CD4-positive, alpha-beta T cell treated with Interleukin-21 for 1 hour (primary cell): ENCODE measurements around the gene NELL1.

ENCODE experiments used
- DNase-seq: peaks from one replicate; pipeline ENCODE4 v3.0.0-alpha.2; 2020

Gene NELL1

DNA sequence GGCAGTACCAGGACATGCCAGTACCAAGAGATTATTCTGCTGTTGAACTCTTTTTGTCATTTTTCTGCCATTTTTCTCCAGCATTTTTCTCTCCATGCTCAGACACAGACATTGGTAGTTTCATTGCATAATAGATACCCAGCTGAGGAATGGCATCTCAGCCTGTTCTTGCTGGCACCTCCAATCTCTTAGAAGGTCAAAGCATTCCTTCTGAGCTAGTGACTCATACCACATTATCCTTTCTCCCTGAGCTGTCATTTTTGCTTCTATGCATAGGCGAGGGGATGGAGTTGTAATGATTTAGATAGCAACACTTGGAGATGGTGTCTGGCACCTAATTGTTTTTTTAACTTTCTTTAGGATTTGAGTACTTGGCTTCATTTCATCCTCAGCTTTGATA is 321.1 kb downstream of the NELL1 start:
- DNase-seq, result no peak

DNA sequence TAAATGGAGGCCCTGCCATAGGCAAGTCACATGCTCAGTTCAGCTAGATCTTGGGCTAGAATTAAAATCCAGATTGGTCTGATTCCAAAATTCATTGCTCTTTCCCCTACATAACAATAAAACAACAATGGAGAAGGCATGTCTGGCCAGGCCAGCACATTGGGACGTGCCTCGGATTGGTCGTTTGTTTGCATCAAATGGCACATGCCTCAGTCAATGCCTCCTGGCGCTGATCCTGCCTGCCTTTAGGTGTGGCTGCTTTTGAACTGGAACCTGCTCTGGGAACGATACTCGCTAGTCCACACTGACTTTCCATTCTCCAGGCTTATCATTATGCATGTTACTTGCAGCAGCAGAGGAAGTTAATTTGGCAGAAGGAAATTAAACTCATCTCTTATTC is 322.1 kb downstream of the NELL1 start:
- DNase-seq, result no peak

DNA sequence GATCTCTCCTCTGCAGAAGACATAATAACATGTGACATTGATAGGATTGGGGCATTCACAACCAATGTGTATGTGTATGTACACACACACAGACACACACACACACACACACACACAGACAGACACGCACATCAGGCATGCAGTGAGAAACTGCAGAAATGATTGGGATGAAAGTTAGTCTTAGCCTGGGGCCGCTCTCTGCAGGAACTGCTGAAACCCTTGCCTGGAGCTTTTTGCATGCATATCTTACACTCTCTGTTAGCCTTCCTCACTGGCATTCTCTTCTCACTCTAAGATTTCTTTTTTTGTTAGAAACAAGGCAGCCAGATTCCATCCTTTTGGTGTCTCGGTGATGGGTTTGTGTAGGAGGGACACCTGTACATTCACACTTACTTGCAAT is 337.9 kb downstream of the NELL1 start:
- DNase-seq, result no peak

DNA sequence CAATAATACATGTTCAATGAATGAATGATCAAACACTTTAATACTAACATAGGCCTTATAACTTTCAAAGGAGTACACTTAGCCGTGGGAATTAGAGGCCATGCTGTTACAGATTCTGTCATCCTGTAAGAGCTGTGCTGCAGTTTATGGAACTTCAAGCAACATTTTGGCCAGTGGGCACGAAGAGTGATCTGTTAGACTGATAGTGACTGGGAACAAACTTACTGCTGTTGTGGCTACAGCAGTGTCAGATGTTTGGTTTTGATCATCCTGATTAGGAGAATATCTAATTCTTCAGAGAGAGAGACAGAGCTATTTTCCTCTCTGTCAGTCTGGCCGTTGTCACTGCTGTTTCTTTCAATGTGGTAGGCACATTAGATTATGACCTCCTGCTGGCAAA is 348.9 kb downstream of the NELL1 start:
- no peak for DNase-seq

DNA sequence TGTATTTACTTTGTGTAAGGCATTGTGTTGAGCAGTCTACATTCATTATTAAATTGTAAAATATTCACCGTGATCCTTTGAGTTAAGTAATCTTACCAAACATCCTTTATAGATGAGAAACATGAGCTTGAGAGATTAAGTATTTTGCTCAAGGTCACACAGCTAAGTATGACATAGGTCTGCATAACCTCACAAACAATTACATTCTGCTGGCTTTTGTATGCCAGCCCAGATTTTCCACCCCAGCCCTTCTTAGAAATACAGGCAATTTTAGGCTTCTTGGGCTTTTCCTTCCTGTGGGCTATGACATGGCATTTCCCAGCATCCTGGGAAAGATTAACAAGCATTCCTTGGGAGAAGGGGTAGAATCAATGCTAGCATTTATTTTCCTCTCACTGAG is 357.3 kb downstream of the NELL1 start:
- DNase-seq, result no peak

DNA sequence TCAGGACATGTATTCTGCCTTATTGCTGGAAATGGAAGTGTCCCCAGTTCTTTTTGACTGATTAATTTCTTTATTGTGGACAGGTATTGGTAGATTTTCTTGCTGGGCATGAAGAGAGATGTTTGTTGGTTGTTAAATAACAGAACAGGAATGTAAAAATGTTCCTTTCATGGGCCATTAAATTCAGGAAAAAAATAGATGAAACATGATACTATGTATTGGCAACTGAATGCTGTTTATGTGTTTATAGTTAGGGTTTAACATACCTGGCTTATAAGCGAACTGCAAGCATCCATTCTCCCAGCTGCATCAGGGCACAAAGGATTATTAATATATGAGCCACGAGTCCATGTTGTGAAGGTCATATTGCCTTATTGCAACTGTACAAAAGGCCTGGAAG is 368.5 kb downstream of the NELL1 start:
- DNase-seq, result no peak

DNA sequence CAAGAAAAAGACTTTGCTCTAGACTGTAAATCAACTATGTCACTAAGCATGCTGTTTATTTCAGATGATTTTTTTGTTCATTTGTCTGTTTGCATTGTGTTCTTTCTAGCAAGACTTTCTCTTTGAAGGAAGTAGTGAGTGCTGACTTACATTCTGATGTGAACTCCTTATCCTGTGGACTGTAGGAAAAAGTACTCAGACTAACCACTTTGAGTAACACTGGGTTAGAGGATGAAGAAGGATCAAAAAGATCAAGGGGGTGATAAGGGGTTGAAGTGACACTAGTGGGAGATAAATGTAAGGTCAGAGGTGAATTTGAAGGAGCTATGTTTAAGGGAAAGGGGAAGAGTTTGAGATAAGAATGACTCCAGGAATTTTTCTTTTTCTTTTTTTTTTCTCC is 369.4 kb downstream of the NELL1 start:
- no peak for DNase-seq

DNA sequence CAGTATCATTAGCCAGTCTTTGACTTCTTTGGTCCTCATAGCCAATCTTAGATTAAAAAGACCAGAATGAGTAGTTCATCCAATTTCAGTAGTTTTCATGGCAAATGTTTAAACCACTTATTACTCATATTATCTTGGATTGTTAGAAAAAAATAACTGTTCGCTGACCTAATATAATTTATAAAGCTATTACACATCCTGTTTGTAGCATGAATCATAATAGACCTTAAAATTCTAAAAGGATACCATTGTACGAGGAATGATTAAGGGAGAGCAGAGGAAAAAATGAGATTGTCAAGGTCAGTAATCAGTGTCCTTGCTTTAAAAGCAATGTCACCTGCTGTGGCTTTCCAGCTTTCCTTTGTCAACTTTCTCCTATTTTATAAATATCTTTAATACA is 371.2 kb downstream of the NELL1 start:
- no peak for DNase-seq

DNA sequence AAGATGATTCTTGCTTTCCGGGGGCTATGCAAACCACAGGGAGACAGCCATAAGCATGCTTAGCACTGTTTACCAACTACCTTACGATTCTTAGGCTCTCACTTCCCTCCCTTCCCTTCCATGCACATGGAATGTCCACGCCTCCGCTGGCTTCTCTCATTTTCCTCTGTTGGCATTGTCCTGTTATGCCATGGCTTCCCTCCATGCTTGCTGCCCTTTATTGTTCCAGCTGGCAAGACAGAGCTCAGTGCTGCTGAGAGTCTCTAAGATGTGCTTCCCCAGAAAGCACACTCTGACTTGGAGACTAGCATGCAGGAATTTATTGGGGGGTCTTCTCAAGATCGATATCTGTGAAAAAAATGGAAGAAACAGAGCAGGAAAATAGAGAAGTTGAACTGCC is 379.2 kb downstream of the NELL1 start:
- no peak for DNase-seq

DNA sequence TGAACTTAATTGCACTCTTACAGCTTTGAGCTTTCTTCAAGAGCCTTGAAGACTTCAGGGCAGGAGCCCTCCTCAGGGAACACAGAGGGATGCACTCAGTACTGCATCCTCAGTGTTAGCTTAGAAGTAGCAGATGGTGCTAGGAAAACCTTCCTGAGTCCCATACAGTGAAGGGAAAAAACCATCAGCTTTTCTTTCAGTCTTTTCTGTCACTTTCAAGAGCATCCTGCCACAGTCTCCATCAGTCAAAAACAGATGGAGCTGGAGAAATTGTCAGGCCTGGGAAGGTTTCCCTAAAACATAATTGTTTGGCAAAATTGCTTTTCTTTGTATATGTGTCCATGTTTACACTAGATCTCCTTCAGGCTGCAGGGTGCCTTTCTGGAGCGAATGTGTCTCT is 384.1 kb downstream of the NELL1 start:
- no peak for DNase-seq

DNA sequence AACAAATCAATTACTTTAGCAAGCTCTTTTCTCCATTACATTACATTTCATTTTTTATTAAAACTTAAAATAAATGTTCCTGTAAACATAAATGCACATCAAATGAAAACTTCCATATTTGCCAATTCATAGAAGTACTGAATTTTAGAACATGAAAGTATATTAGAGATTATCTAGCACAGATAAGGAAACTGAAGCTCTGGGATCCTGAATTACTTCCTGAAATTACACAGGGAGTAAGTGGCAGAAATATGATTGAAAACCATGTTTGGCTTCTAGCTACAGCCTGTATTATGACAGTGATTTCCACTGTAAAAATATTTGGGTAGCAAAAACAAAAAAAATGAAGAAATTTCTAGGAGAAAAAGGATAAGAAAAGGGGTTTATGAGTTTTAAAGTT is 387.3 kb downstream of the NELL1 start:
- no peak for DNase-seq

DNA sequence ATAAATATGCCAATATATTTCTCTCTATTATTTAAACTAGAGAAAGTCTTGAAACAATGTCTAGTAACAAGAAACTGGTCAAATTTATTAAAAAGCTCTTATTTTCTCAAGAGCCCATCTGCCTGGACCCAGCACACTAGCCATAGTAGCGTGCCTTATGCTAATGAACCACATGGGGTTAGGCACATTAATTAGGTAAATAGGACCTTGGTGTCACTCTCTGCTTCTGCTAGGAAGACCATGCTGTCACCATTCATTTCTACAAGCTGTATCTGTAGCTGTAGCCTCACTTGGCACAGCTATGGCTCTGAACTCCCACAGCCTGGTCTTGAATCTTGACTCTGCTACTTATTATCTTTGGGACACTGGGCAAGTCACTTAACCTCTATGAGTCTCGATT is 390.5 kb downstream of the NELL1 start:
- no peak for DNase-seq

DNA sequence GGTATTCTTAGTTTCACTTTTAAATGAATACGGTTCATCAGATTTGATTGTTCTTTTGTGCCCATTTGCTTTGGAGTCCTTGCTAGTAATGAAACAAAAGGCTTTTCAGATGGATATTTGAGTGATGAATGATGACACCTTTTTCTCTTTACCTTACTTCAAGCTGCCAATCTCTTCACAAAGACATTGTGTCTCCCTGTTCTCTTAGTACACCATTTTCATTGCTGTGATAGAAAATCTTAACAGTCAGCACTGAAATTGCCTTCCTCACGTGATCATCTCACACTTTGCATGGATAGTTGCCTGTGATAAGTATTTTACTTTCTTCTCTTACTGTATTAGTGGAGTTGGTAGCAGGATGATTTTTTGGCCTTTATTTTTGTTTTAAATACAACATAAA is 396.6 kb downstream of the NELL1 start:
- DNase-seq, result no peak

DNA sequence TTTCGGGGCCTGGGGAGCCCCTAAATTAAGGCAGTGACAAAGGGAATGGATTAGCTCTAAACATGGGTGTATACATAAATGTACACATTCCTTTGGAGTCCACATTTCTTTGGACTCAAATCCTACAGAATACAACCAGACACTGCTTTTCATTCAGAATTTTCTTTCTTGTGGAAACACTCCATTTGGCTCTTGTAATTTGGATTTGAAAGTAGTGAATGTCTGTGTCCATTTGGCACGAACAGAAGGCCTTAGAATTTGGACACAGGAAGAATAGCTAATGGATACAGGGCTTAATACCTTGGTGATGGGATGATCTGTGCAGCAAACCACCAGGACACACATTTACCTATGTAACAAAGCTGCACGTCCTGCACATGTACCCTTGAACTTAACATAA is 399.5 kb downstream of the NELL1 start:
- no peak for DNase-seq

DNA sequence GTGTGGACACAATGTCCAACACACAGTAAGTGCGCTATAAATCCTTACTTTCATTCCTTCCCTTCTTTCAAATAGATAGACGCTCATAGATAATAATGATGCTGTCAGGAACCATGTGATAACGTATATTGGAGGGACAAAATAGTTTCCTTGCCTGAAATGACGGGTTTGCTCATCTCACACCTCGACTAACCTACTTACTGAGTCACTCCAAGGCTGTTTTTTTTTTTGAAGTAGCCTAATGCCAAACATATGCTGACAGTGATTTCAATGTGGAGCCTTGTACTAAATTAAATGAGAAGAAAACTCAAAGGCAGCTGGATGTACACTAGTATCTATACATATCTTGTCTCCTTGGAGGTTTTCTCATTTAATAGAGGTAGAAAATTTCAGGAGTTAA is 400.5 kb downstream of the NELL1 start:
- no peak for DNase-seq

DNA sequence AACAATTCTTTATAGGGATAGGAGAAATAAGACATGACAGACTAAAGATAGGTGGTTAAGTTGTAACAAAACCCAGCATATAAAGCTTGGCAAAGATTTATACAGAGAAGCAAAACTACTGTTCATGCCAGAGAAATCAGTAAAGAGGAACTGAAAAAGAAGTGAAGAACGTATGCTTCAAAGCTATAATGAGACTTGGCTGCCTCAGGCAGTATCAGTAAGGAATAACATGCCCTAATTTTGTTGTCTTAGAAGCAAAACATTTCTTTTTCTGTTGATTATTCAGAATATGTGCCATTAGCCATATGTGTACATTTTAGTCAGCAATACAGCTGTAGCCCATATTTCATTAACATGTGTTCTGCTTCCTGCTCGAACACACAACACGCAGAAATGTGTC is 403.2 kb downstream of the NELL1 start:
- no peak for DNase-seq

DNA sequence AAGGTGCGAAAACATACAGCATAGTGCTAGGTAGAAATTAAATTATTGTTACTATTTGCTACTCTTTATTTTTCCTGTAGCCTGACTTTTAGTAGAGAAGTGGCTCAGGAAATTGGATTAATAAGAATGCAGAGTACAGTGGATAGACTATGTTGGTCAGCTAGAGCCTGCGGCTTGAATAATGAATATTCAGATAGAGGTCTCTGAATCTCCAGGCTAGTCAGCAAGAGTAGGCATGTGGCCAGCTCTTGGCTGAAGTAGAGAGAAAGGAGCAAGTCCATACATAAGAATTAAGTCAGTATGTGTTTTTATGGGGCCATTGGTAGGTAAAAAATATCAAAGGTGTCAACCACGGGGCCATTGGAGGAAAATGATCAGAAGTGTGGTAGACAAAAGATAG is 413.5 kb downstream of the NELL1 start:
- no peak for DNase-seq

DNA sequence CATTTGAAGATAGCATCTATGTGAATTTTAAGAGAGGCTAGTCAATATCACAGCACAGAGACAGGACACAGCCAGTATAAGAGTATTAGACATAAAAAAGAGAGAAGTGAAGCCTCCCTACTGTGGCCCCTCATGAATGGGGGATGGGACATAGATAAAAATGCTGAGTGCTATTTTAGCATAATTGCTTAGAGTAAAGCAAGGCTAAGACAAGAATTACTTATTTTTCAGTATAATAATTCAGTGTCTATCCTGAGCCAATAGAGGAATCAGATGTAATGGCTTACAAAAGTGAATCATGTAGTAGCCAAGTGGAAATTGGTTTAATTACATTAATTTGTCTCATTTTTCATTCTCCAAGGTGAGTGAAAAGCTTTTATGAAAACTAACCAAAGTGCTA is 419.5 kb downstream of the NELL1 start:
- no peak for DNase-seq

DNA sequence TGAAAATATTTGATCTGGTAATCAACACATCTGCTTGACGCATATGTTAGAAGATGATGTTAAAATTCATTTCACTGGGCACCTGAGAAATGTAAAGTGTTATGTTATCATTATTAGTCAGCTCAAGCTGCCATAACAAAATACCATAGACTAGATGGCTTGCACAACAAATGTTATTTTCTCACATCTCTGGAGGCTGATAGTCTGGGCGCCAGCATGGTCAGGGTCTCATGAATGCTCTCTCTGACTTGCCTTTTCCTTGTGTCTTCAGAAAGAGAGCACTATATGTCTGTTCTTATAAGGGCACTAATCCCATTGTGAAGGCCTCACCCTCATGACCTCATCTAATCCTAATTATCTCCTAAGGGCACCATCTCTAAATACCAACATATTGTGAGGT is 435.3 kb downstream of the NELL1 start:
- DNase-seq, result no peak

DNA sequence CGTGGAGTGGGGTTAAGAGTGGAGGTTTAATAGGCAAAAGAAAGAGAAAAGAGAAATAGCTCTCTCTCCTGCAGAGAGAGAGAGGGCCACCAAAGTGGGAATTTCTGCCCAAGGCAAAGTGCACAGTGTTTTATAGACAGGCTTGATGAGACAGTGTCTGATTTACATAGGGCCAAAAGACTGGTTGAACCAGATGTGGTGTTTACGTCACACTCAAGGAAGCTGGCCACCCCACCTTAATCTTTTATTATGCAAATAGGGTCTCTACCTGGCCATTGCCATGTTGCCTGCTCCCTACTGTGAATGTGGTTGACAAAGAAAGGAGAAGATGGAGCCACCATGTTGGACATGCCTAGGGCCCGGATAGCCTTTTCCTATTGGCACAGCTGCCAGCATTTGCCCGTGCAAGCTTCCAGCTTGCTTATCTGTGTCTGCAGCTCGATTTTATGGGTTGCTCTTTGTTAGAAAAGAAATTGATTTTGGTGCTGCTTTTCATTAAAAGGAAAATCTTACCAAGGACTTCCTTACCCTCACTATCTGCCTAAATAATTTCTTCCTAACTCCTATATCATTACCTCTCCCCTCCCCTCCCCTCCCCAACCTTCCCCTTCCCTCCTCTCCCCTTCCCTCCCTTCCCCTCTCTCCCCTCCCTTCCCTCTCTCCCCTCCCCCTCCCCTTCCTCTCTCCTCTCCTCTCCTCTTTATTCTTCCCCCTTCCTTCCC is 436.0 kb downstream of the NELL1 start:
- DNase-seq, result no peak

DNA sequence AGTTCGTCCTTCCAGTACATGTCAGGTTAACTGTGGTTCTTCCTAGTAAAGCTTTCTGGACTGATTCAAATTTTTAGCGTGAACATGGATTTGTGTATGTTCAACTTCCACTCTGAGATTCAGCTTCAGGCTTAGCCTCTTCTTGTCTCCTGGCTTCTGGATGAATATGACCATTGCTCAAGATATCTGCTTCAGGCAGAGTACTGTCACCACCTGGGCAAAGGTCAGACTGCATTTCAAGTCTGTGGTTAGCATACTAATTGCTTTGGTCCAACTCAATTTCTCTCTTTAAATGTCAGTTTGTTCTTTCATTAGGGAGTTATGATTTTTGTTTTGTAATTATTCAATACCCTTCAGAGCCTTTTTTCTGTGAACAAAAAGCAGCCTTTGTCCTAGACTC is 440.0 kb downstream of the NELL1 start:
- DNase-seq, result no peak

DNA sequence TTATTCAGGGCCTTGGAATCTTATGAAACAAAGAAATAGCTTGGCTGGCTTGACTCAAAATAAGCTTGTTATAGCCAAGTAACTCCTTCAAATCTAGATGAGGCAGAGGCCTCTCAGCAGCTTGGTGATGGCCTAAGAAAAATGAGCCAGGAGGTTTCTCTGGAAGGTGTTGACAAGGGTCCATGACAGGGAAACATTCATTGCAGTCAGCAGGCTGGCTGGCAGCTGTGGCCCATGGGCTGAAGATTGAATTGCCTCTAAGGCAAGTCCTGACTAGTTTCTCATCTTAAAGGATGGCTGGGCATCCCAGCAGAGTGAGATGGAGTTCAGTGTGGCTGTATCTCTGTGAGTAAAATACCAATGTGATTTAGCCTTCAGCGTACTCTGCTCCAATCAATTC is 441.0 kb downstream of the NELL1 start:
- DNase-seq, result no peak

DNA sequence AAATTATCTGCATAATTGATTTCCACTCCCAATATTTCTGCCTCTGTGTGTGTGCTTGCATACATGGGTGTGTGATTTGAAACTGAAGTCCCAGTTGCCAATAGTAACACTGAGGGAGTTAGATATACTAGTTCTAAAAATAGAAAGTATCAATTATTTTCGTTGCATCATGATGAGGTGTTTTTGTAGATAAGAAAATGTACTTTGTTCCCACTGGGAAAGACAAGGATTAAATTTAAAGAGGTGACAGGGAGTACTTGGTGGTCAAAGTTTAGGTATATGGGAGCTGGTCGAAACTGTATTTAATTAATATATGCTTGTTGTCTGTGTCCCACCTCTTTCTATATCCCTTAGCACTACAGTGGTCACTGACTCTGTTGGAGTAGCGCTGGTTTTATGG is 444.5 kb downstream of the NELL1 start:
- DNase-seq, result no peak

DNA sequence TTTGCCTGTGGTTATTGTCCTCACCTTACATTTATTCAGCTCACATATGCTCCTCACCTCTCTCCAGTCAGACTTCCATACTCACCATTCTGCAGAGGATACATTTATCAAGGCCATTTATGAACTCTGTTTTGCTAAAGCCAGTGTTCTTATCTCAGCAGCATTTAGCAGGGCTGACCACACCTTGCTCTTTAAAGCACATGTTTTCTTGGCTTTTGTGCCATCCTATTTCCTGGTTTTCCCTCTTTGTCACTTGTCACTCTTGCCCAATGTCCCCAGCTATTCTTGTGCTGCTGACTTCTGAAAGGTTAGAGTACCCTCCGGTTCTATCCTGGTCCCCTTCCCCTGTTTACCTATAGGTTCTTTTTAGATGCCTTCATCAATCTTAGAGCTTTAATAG is 446.6 kb downstream of the NELL1 start:
- no peak for DNase-seq

DNA sequence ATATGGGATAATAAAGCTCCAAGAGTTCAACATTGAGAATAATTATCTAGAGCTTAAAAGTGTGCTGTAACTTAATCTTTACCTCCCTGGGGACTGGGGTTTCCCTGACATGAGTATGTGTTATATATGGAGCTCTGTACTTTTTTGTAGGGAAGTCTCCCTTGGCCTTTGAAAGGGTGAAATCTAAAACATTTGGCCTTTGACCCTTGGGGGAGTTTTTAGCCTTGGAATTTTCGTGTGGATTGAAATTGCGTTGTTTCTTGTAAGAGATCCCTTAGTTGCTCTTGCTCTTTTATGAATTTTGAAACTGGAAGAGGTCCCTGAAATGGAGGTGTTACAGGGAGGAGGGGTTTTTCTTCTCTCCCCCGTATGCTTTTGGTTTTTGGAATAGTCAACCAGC is 450.0 kb downstream of the NELL1 start:
- no peak for DNase-seq

DNA sequence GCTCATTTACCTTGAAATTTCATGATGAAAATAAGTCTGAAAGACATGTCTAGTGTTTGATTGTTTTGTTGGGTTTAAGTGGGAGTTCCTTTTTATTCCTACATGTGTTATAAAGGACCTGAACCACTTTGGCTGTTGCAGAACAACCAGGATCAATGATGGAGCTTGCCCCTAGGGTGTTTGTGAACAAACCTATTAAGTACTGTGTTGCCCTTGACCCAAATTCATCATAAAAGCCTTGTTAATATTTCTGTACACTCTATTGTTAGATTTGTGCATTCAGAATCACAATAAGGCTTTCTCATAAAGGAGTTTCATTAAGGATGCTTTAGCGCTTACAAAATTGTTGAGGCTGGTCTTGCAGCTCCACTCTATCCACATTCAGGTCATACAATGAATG is 452.6 kb downstream of the NELL1 start:
- DNase-seq, result no peak
